GM12801 (cell line): Measurements from ENCODE around the gene HPRT1.

Experiments
- CTCF ChIP-seq: IDR thresholded peaks from one replicate; pipeline ENCODE4 v1.5.1; 2011; ENCODE audit warnings: control low read depth; ENCODE audit not compliant: insufficient read length; ENCODE audit errors: extremely low read depth

HPRT1 gene

GRCh38 chrX:134513091-134513490 lies 53.1 kb downstream of the HPRT1 start:
- no peak for TF ChIP-seq CTCF

GRCh38 chrX:134520860-134521390 lies 61.0 kb downstream of the HPRT1 start:
- TF ChIP-seq CTCF, result no peak

DNA sequence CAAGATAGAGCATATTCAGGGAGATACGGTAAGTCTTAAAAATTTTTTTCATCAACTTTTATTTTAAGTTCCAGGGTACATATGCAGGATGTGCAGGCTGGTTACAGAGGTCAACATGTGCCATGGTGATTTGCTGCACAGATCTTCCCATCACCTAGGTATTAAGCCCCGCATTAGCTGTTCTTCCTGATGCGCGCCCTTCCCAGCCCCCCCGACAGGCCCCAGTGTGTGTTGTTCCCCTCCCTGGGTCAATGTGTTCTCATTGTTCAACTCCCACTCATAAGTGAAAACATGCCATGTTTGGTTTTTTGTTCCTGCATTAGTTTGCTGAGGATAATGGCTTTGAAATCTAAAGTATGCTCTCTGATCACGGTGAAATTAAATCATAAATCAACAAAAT lies 64.2 kb downstream of the HPRT1 start:
- TF ChIP-seq CTCF, result no peak

GRCh38 chrX:134525086-134525792 lies 65.3 kb downstream of the HPRT1 start:
- TF ChIP-seq CTCF, result no peak

- no peak for TF ChIP-seq CTCF
These were observed 66.4 kb downstream of the HPRT1 start for GRCh38 chrX:134526399-134526798.

- TF ChIP-seq CTCF, result no peak
These were observed 69.0 kb downstream of the HPRT1 start for GRCh38 chrX:134528960-134529359.

- TF ChIP-seq CTCF, result no peak
These were observed 69.5 kb downstream of the HPRT1 start for GRCh38 chrX:134529481-134529880.
